Fibroblast of mammary gland (primary cell): ENCODE results near the gene SPIB.

ENCODE experiments used
- DNase-seq: peaks from one replicate; pipeline ENCODE4 v3.0.0-alpha.2; 2010; ENCODE audit warnings: low read depth
- H3K4me3 ChIP-seq: 2 replicates; pipeline ENCODE4 v1.5.1; 2011; ENCODE audit warnings: low read depth, mild to moderate bottlenecking, low read length, moderate library complexity; ENCODE audit not compliant: control insufficient read depth
- TF ChIP-seq, protein P1 (sequence below): conservative IDR thresholded peaks from 2 replicates; pipeline ENCODE4 v1.5.1; 2011; ENCODE audit warnings: low read depth, low read length, inconsistent platforms; ENCODE audit not compliant: control insufficient read depth, insufficient read depth

Gene SPIB

GRCh38 chr19:50418176-50419021 lies at the start of gene SPIB:
Gene SPIB, plus strand, starts transcription at chr19:50418938. Its CDS starts 25 bp downstream, at chr19:50418963.
- H3K4me3 ChIP-seq, result no peak within 1 kb of the TSS
- TF ChIP-seq, protein P1, sequence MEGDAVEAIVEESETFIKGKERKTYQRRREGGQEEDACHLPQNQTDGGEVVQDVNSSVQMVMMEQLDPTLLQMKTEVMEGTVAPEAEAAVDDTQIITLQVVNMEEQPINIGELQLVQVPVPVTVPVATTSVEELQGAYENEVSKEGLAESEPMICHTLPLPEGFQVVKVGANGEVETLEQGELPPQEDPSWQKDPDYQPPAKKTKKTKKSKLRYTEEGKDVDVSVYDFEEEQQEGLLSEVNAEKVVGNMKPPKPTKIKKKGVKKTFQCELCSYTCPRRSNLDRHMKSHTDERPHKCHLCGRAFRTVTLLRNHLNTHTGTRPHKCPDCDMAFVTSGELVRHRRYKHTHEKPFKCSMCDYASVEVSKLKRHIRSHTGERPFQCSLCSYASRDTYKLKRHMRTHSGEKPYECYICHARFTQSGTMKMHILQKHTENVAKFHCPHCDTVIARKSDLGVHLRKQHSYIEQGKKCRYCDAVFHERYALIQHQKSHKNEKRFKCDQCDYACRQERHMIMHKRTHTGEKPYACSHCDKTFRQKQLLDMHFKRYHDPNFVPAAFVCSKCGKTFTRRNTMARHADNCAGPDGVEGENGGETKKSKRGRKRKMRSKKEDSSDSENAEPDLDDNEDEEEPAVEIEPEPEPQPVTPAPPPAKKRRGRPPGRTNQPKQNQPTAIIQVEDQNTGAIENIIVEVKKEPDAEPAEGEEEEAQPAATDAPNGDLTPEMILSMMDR, result no peak
- DNase-seq, result no peak

- peak; percentile 23 for DNase-seq
- TF ChIP-seq, protein P1, result no peak
- H3K4me3 ChIP-seq, result no peak overlapping the region
Observed at GRCh38 chr19:50371914-50372475, 46.7 kb upstream of the SPIB start.

DNA sequence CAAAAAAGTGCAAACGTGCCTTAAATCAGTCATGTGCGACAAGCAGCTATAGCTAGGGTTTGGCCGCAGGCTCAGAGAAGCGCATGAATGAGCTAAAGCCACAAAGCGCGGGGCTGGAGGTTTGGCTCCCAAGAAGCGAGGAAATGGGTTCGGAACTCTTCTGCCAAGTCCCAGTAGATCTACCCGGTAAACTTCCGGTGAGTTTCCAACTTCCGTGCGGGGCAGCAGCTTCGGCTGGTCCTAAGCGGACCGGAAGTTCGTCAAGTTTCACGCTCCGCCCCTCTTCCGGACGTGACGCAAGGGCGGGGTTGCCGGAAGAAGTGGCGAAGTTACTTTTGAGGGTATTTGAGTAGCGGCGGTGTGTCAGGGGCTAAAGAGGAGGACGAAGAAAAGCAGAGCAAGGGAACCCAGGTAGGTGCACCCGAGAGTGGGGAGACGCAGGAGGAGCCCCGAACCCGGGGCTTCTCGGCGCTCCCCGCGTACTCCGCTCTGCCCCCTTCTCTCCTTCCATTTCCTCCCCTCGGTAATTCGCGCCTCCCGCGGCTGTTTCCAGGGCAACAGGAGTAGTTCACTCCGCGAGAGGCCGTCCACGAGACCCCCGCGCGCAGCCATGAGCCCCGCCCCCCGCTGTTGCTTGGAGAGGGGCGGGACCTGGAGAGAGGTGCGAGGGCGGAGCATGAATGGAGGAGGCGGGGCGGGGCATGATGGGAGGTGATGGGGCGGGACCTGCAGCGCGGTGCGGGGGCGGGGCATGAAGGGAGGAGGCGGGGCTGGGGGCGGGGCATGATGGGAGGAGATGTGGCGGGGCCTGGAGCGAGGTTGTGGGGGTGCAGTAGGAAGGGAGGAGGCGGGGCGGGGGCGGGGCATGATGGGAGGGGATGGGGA lies 42.3 kb upstream of the SPIB start, which contains the start of gene NR1H2:
TSS of gene NR1H2 (plus strand) at position 292 of the 885 bp plus-strand sequence. CDS start 1,149 bp downstream, outside the sequence.
- peak; percentile 98 for DNase-seq
- TF ChIP-seq, protein P1, result no peak
- peak within 1 kb of the TSS; percentile 90 for H3K4me3 ChIP-seq

- peak; percentile 17 for DNase-seq
- TF ChIP-seq, protein P1, result no peak
- peak overlapping the region; percentile 17 for H3K4me3 ChIP-seq
Observed at GRCh38 chr19:50377051-50377461, 41.7 kb upstream of the SPIB start.

- H3K4me3 ChIP-seq, result no peak overlapping the region
- no peak for DNase-seq
- TF ChIP-seq, protein P1, result no peak
Observed at GRCh38 chr19:50377517-50377916, 41.2 kb upstream of the SPIB start.

DNA sequence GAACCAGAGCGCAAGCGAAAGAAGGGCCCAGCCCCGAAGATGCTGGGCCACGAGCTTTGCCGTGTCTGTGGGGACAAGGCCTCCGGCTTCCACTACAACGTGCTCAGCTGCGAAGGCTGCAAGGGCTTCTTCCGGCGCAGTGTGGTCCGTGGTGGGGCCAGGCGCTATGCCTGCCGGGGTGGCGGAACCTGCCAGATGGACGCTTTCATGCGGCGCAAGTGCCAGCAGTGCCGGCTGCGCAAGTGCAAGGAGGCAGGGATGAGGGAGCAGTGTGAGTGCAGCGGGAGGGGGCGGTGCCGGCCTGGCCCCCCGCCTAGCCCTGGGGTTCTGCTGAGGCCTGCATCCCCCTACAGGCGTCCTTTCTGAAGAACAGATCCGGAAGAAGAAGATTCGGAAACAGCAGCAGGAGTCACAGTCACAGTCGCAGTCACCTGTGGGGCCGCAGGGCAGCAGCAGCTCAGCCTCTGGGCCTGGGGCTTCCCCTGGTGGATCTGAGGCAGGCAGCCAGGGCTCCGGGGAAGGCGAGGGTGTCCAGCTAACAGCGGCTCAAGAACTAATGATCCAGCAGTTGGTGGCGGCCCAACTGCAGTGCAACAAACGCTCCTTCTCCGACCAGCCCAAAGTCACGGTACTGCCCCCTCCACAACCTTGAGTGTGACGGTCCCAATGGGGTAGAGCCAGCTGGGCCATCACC lies 40.4 kb upstream of the SPIB start:
- TF ChIP-seq, protein P1, result no peak
- no peak overlapping the region for H3K4me3 ChIP-seq
- DNase-seq, result no peak
